ENCODE results near the gene EMSY.
A peak's percentile ranks its signal among the peaks of the same experiment; 100 is the strongest.
"Not testable (repeated sequence)": the region's sequence is repeated elsewhere in the genome, so short reads cannot be mapped to it uniquely, and the experiment has no call there.

Gene EMSY

DNA sequence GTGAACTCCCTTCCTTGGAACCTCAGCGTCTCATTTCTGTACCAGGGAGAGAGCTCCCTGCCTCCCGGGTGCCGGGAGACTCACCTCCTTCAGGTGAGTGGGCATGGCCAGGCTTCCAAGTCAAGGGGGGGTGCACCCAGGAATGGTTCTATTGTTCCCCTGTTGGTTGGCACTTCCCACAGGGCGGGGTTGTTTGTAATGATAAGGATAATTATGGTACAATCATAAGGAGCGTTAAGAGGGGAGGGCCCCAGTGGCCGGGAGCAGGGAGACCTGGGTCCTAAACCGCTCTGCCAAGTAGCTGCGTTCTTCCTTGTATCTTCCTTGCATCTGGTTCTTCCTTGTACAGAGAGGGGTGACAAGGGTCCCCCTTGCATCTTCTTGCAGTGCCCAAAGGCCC lies 146.6 kb downstream of the EMSY start:
- no peak overlapping the region for H3K4me3 ChIP-seq (ENCODE audit: low read depth, low read length)
- no peak for DNase-seq (ENCODE audit: low read depth)
- TF ChIP-seq, protein P1, sequence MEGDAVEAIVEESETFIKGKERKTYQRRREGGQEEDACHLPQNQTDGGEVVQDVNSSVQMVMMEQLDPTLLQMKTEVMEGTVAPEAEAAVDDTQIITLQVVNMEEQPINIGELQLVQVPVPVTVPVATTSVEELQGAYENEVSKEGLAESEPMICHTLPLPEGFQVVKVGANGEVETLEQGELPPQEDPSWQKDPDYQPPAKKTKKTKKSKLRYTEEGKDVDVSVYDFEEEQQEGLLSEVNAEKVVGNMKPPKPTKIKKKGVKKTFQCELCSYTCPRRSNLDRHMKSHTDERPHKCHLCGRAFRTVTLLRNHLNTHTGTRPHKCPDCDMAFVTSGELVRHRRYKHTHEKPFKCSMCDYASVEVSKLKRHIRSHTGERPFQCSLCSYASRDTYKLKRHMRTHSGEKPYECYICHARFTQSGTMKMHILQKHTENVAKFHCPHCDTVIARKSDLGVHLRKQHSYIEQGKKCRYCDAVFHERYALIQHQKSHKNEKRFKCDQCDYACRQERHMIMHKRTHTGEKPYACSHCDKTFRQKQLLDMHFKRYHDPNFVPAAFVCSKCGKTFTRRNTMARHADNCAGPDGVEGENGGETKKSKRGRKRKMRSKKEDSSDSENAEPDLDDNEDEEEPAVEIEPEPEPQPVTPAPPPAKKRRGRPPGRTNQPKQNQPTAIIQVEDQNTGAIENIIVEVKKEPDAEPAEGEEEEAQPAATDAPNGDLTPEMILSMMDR (IDR thresholded peaks at IDR 0.05; ENCODE audit: low read depth, low read length, missing control alignments): no peak

DNA sequence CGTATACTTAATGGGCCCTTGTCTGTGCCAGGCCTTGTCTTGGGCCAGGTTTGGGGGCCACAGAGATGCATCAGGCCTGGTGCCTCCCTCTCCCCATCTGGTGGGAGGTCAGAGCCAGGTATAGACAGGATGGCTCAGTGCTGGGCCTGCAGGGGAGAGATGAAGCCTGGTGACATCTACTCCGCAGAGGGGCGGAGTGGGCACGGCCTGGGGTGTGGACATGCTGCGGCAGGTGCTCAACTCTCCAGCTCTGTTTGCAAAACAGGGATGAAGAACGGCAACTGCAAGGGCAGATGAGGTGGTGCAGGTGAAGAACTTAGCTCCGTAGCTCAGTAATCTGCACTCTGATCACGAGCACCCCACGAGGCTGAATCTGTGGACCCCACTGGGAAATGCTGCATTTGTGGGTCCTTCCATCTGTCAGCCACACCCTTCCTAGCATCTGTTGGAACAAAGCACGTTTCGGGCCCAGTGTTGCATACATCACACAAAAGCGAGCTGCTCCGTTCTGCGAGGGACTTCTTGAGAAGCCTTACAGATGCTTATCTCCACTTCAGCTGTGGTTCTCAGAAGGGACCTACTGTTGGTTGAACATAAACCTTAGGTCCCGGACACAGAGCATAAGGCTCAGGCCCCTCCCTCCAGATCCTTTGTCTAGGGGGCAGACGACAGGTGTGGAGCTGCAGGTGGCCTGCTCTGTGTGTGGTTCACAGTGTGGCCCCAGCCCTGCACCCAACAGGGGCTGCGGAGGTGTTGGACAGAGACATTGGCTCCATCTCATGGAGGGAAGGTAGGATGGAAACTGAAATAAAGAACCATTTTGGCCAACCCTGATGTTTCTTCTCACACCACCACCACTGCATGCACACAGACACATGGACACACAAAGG lies 147.5 kb downstream of the EMSY start:
- DNase-seq (ENCODE audit: low read depth): no peak
- TF ChIP-seq, protein P1 (IDR thresholded peaks at IDR 0.05; ENCODE audit: low read depth, low read length, missing control alignments): no peak
- H3K4me3 ChIP-seq (ENCODE audit: low read depth, low read length): no peak overlapping the region

DNA sequence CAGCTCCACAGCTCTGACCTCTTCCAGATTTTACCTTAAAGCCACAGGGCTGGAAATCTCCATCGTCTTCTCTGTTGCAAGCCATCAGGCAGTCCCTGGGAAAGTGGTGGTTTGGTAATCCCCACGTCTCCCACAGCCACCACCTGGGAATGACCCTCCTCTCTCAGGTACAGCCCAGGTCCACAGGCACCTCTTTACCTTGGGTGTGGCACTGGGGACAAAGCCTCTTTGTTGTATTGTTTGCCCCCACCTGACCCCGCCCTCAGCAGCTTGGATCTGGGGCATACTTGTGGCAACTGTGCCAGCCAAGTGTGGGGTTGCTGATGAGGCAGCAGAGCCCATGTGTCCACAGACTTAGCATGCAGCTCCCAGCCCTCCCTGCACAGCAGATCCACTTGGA lies 148.1 kb downstream of the EMSY start:
- no peak overlapping the region for H3K4me3 ChIP-seq (ENCODE audit: low read depth, low read length)
- DNase-seq (ENCODE audit: low read depth): no peak
- TF ChIP-seq, protein P1 (IDR thresholded peaks at IDR 0.05; ENCODE audit: low read depth, low read length, missing control alignments): no peak

DNA sequence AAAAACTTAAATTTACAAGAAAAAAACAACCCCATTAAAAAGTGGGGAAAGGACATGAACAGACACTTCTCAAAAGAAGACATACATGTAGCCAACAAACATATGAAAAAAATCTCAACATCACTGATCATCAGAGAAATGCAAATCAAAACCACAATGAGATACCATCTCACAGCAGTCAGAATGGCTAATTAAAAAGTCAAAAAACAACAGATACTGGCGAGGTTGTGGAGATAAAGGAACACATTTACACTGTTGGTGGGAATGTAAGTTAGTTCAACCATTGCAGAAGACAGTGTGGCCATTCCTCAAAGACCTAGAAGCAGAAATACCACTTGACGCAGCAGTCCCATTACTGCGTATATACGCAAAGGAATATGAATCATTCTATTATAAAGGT lies 150.3 kb downstream of the EMSY start:
- not testable (repeated sequence) for DNase-seq (ENCODE audit: low read depth); H3K4me3 ChIP-seq (ENCODE audit: low read depth, low read length)

DNA sequence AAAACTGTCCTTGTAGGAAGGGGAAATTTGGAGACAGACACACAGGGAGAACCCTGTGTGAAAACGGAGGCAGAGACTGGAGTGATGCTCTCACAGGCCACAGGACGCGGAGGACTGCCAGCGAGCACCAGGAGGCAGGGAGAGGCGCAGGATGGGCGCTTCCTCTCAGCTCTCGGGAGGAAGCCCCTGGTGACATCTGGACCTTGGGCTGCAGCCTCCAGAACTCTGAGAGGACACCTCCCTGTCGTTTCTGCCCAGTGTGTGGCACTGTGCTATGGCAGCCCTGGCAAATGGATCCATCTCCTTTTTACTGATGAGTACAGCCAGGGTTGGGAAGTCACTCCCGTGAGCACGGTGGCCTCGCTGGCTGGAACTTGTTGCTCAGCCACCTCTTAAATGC lies 151.8 kb downstream of the EMSY start:
- H3K4me3 ChIP-seq (ENCODE audit: low read depth, low read length): no peak overlapping the region
- DNase-seq (ENCODE audit: low read depth): no peak
- TF ChIP-seq, protein P1 (IDR thresholded peaks at IDR 0.05; ENCODE audit: low read depth, low read length, missing control alignments): no peak

DNA sequence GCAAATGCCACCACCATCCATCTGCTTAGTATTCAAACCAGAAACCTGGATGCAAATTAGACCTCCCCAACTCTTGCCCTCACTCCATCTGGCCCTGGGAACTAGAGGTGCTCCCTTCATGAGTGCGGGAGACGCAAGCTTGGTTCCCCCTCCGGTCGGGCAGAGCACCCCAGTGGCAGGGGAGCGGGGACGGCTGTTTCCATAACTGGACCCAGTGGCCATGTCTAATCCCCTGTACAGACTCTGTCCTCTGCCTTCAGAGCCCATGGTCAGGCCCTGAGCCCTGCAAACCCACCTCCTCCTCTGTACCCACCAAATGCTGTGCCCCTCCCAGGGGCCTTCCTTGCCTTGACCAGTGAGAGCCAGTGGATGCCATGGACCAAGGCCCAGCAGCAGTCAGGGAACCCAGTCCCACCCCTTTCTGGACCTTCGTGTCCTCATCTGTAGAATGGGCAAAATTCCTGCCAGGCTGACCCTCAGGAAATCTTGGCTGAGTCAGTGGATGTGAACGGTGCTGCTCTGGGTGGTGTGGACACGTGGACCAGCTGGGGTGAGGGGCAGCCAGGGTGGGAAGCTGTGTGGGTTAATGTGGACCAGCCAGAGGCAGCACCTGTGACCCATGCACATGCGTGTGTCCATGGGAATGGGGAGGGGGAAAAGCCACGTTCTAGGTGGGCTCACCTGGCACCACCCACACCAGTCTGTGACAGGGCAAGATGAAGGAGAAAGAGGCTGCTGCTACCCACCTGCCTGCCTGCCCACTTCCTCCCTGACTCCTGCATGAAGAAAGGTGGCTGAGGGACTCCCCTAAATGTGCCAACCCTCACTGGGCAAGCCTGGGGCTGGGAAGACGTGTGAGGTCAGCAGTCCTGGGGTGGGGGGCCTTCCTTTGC lies 153.0 kb downstream of the EMSY start:
- no peak for DNase-seq (ENCODE audit: low read depth)
- TF ChIP-seq, protein P1 (IDR thresholded peaks at IDR 0.05; ENCODE audit: low read depth, low read length, missing control alignments): no peak
- H3K4me3 ChIP-seq (ENCODE audit: low read depth, low read length): no peak overlapping the region

DNA sequence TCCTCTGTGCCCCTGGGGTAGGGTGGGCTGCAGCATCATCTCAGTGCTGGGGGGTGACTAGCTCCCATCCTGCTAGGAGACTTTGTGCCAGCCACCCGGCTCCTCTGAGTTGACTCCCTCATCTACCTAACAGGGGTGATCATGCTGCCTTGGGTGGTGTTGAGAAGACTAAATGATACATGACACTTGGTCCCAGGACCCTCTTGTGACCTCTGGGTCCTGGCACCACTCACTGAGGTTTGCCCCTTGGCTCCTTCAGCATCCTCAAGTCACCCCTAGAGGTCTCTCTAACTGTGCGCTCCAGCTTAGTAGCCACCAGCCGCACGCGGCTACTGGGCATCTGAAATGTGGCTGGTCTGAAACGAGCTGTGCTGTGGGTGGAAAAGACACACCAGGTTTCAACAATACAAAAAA lies 153.6 kb downstream of the EMSY start:
- H3K4me3 ChIP-seq (ENCODE audit: low read depth, low read length): no peak overlapping the region
- peak; percentile 16 for DNase-seq (ENCODE audit: low read depth)
- TF ChIP-seq, protein P1 (IDR thresholded peaks at IDR 0.05; ENCODE audit: low read depth, low read length, missing control alignments): peak; percentile 73

All from GM12864 (cell line).